GM12873 (cell line): ENCODE results near the gene UNC119B.

ENCODE experiments used
- CTCF ChIP-seq: IDR thresholded peaks from 2 replicates; pipeline ENCODE4 v1.5.1; 2012; ENCODE audit warnings: low read depth, mild to moderate bottlenecking, moderate library complexity, low read length, control low read depth; ENCODE audit not compliant: insufficient read depth; ENCODE audit errors: missing control alignments

UNC119B gene

GRCh38 chr12:120744922-120745493 lies 34.8 kb downstream of the UNC119B start:
- TF ChIP-seq CTCF: no peak

- no peak for TF ChIP-seq CTCF
Measured at GRCh38 chr12:120748242-120748641, 38.0 kb downstream of the UNC119B start.

- no peak for TF ChIP-seq CTCF
Measured at GRCh38 chr12:120749256-120749655, 39.0 kb downstream of the UNC119B start.

- no peak for TF ChIP-seq CTCF
Measured at GRCh38 chr12:120750806-120751205, 40.5 kb downstream of the UNC119B start.

GRCh38 chr12:120751389-120751788 lies 41.1 kb downstream of the UNC119B start:
- TF ChIP-seq CTCF: no peak

GRCh38 chr12:120754792-120755191 lies 44.5 kb downstream of the UNC119B start:
- TF ChIP-seq CTCF: no peak

- TF ChIP-seq CTCF: no peak
Measured at GRCh38 chr12:120755269-120755668, 45.0 kb downstream of the UNC119B start.
